OCI-LY7 (cell line): ENCODE data around the gene TBC1D26.
"Not testable (repeated sequence)": the region's sequence is repeated elsewhere in the genome, so short reads cannot be mapped to it uniquely, and the experiment has no call there.

Experiments
- CTCF ChIP-seq: fragments of 200-600 bp; sonication (generic); conservative IDR thresholded peaks from 2 replicates; pipeline ENCODE4 v1.5.1; 2014; ENCODE audit warnings: mild to moderate bottlenecking, antibody characterized with exemption, low read length, moderate library complexity, mixed read lengths
- EZH2phosphoT487 ChIP-seq: fragments of 200-600 bp; sonication (generic); IDR thresholded peaks from 2 replicates; pipeline ENCODE4 v1.6.1; 2018; ENCODE audit warnings: low read depth, borderline replicate concordance, mild to moderate bottlenecking, mixed run types, antibody characterized with exemption, low read length, moderate library complexity, mixed read lengths

GRCh38 chr17:15698967-15699366, 33.1 kb upstream of the TBC1D26 start:
- not testable (repeated sequence) for TF ChIP-seq CTCF, EZH2phosphoT487
